Limb (tissue), 2 donors: ENCODE measurements around the gene GMCL2.

ENCODE experiments used
- DNase-seq, 2 donors: peaks; one replicate each; pipeline ENCODE4 v3.0.0-alpha.2; 2016; ENCODE audit errors: extremely low spot score in 2 of 2

GMCL2 gene

GRCh38 chr5:178182158-178182876 is 4.9 kb downstream of the GMCL2 start:
- DNase-seq: no peak

DNA sequence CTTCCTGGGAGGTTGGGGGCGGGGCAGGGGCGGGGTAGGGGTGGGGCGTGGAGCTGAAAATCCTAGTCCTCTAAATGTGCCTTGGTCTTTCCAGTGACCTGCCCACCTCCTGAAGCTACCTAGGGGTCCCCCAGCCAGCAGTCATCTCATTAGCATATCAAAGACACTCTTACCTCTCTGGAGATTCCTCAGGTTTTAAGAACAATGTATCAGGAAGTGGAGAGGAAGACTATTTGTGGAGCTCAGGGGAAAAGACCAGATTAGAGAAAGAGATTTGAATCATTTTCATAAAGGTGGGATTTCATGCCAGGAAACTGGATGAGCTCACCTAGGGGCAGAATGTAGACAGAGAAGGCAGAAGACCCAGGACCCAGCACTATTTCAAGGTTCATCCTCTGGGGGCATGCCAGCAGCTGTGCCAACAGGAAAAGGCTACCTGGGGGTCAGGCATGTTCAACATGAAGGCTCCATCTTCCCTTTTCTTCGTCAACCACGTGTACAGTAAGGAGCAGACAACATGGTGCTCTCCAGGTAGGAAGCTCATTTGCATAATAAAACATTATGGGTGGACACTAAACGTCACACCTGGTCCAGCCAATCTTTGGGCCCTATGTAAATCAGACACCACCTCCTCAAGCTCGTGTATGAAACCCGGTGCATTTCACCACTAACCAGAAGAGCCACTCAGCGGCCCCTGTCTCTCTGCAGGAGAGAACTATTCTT is 6.9 kb downstream of the GMCL2 start:
- DNase-seq: no peak

GRCh38 chr5:178177569-178177968 is 9.6 kb downstream of the GMCL2 start:
- DNase-seq: no peak

GRCh38 chr5:178176791-178177190 is 10.4 kb downstream of the GMCL2 start:
- DNase-seq: no peak

GRCh38 chr5:178174456-178174855 is 12.7 kb downstream of the GMCL2 start:
- no peak for DNase-seq

DNA sequence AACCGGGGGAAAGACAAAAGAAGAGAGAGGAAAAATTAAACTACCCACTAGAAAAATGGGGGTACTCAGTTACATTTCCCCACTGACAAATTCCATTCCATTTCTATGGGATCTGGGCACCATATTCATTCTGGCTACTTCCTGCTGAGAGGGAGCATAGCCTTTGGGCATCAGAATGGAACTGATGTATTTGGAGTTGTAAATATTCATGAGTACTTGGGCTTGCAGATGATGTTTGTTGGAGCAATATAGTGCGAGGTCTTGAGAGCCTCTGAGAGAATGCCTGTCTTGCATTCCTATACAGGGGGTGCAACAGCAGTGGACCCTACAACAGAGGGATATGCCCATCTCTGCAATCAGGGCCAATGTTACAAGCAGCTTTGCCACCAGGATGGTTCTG is 16.7 kb downstream of the GMCL2 start:
- DNase-seq: no peak

DNA sequence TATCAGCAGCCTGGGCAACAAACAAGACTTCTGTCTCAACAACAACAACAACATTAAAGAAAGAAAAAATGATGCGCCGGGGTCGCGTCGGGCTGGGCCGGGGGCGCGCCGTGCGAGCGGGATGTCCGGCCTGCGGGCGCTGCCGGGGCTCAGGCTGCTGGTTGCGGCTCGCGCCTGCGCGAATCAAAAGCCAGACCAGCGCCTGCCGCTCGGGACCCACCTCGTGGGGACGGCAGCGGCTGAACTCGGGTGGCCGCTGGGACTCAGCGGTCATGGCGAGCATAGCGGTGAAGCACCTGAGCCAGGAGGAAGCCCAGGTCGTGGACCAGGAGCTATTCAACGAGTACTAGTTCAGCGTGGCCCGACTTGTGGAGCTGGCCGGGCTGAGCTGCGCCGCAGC is 21.6 kb downstream of the GMCL2 start:
- DNase-seq: no peak

DNA sequence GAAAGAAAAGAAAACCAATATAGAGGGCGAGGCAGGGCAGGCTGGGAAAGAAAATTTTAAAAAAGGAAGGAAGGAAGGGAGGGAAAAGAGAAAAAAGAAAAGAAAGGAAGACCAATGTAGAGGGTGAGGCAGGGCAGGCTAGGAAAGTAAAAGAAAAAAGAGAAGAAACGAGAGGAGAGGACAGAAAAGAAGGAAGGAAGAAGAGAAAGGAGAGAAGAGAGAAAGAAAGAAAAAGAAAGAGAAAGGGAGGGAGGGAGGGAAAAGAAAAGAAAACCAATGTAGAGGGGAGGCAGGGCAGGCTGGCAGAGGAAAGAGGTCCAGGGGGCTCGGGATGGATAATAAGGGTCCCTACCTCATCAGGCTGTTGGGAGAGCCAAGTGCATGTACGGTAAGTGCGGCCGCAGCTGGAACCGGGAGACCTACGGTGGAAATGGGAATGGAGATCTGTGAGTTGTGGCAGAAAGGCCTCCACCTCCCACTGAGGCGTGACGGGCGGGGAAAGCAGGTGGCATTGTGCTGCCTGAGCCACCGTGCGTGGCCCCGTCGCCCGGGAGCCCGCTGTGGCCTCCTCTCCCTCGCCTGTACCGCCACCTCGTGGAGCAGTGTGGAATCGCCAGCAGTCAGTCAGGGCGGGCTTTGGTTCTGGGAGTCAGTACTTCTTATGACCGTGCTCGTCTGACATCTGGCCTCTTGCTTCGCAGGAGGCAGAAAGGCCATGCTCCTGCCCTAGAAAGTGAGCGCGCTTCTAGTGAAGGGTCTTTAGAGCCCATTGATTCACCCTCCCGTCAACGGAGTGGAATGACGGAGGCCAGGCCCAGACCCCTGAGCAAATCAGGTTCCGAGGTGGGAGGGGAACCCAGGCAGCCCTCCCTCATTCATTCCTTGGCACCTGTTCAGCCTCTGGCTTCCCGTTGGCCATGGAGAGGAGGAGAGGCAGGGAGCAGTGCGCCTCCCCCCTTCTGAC is 23.1 kb downstream of the GMCL2 start:
- DNase-seq: peak; percentile 62 to 93

- DNase-seq: no peak
Measured at GRCh38 chr5:178162481-178162880, 24.7 kb downstream of the GMCL2 start.

GRCh38 chr5:178160176-178160575 is 27.0 kb downstream of the GMCL2 start:
- DNase-seq: no peak

DNA sequence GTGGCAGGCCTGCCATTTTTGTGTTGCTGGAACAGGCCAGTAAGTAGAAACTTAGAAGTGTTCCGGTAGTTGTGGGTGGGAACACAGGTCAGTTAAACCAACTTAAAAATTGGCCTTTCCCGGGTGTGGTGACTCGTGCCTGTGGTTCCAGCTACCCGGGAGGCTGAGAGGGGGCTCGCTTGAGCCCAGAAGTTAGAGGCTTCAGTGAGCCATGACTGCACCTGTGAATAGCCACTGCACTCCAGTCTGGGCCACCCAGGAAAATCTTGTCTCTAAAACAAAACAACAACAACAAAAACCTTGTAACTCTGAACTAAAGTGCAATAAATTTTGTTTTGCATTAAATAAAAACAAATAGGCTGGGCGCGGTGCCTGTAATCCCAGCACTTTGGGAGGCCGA is 32.1 kb downstream of the GMCL2 start:
- DNase-seq: no peak

DNA sequence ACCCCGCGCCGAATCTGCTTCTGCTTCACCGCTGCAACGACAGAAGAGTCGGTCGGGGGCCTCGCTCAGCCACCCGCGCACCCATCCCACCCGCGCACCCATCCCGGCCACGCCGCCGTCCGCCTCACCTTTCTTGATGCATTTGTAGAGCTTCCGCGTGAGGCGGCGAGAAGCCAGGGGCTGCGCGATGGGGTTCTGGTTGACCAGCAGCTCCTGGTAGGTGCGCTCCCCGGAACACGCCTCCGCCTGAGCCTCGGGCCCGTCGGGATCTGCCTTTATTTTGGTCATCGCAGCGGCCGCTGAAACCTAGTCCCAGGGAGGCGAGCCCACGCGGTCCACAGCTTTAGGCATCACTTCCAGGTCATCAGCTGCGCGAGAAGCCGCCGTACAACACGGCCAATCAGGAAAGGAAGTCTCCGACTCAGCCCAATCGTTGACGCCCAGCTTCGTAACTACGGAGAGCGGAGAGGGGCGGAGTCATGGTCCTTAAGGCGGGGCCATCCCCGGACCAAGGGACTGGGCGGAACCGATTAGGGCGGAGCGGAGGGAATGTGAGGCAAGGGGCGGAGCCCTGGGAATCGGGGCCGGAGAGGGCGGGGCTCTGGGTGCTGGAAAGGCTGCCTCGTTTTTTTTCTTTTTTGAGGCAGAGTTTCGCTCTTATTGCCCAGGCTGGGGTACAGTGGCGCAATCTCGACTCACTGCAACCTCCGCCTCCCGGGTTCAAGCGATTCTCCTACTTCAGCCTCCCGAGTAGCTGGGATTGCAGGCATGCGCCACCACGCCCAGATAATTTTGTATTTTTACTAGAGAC is 33.4 kb downstream of the GMCL2 start, which contains the start of gene NHP2:
Gene NHP2 (minus strand): TSS at position 356 of the 811 bp plus-strand sequence. CDS start 68 bp downstream, at position 288.
- DNase-seq: peak; percentile 98 to 99

DNA sequence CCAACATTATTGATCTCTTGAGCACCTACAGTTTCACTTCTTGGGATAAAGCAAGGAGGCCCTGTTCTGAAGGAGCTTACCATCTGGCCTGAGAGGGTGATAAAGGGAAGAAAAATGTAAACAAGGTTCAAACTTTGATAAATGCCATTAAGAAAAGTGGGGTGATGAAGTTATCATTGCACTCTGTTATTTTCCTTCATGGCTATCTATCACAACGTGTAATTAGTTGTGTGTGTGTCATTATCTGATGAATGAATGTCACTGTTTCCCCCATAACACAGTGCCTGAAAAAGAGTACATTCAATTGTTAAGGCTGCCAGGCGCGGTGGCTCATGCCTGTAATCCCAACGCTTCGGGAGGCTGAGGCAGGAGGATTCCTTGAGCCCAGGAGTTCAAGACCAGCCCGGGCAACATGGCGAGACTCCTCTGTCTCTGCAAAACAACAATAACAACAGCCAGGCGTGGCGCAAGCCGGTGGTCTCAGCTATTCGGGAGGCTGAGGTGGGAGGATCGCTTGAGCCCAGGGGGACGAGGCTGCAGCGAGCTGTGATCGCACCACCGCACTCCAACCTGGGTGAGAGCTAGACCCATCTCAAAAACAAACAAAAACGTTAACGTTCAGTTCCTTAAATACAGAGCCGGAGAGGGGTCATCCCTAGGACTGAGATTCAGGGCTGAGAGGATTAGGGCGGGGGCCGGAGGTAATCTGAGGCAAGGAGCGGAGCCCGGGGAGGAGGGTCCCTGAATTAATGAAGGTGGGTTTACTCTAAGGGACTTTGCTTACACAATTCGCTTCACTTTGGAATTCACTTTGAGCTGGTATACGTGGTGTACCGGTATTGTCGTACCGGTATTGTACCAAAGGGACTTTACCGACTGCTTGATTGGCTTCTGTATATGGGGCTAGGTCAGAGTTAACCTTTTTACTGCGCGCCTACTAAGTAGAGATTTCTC is 34.4 kb downstream of the GMCL2 start:
- DNase-seq: no peak

DNA sequence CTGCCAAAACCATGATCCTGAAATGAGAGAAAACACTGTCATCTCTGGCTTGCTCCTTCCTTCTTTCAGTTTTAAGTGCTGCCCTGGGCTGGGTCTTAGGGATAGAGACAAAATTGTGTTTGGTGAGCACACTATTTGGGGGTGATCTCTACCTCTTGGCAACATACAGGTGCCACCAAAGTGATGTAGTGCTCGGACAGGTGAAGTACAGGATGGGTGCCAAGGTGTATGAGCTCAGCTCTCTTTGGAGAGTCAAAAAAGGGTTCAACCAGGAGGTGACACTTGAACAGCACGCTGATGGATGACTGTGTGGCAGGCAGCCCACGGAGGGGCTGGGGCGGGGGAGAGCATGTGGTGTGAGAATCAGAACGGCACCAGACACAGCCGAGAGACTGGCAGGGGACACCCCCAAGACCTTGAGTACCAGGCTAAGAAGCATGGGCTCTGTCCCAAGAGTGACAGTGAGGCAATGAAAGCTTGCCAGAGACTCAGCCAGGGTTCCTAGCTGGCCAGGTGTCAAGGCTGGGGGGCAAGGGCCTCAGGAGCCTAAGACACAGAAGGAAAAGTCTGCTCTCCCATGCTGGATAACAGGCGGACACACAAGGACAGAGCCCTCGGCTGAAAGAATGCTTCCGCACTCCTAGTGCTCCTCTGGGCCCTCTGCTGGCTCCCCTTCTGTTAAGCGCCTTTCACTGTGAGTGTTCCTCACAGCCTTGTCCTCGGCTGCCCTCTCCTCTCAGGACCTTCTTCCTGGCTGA is 36.0 kb downstream of the GMCL2 start:
- no peak for DNase-seq

- no peak for DNase-seq
Measured at GRCh38 chr5:178149199-178149932, 37.8 kb downstream of the GMCL2 start.

- DNase-seq: no peak
Measured at GRCh38 chr5:178147406-178147805, 39.8 kb downstream of the GMCL2 start.

- DNase-seq: peak in 1 of 2 donors; percentile 73
Measured at GRCh38 chr5:178145965-178146820, 41.0 kb downstream of the GMCL2 start.
